NCI-H748 (cell line): Measurements from ENCODE around the gene IL18BP.
A peak's percentile ranks its signal among the peaks of the same experiment; 100 is the strongest.

Experiments used
- DNase-seq: peaks from one replicate; lab custom pipeline; 2025; ENCODE audit not compliant: unreplicated experiment; lab: John Stamatoyannopoulos, UW

IL18BP gene

DNA sequence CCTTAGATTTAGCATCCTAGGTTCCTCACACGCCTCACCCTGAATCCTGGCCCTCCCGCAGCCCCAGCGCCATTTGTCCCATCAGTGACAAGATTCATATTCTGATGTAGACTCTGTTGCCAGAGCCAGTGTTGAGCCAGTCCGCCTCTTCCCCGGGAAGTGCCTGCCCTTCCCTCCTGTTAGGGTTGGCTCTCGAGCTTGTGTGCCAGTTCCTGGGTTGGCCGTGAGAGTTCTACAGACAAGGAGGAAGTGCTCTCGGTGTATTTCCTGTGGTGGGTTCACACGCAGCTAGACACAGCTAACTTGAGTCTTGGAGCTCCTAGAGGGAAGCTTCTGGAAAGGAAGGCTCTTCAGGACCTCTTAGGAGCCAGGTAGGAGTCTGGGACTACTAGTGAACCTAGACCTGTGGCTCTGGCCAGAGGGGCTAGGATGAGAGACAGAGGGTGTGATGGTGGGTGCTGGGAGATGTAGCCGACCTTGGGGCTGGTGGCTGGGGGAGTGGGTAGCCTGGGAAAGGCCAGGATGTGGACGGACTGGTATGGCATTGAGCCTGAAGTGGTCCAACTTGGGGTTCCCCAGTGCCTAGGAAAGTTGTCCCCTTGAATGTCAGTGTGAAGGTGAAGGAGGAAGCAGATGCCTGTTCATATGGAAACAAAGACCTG is at the start of gene IL18BP:
Gene IL18BP (plus strand): TSS at position 261 of the 662 bp plus-strand sequence. CDS start 1,076 bp downstream, outside the sequence.
- DNase-seq, result no peak

DNA sequence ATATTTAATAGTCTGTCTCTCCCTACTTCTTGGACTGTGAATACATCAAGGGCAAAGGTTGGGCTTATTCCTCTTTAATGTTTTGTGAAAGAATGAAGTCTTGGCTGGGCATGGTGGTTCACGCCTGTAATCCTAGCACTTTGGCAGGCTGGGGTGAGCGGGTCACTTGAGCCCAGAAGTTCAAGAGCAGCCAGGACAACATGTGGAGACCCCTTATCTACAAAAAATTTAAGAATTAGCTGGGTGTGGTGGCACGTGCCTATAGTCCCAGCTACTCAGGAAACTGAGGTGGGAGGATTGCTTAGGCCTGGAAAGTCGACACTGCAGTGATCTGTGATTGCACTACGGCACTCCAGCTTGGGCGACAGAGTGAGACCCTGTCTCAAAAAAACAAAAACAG is 49.7 kb upstream of the IL18BP start:
- DNase-seq, result no peak

- DNase-seq, result no peak
Measured at GRCh38 chr11:71951741-71952310, 46.9 kb upstream of the IL18BP start.

DNA sequence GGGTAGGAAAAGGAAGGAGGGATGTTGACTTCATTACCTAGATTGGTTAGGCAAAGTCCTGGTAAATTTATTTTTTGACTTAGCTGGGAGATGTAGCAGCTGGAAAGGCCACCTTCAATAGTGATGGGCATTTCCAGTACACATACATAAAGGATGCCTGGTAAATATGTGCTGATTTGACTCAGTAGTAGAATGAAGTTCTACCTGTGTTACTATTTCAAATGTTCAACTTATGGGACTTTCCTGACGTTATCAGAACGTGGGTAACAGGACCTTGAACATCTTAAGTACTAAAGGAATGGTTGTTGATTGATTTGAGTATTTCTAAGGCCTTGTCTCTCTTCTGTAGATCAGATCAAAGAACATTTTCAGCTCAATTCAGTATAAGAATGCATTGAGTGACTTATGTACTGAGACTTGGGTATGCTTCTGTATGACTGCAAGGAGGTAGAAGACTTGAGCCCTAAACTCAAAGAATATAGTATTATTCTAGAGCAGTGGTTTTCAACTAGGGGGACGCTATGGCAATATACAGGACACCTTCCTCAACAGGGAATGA is 42.7 kb upstream of the IL18BP start:
- no peak for DNase-seq

DNA sequence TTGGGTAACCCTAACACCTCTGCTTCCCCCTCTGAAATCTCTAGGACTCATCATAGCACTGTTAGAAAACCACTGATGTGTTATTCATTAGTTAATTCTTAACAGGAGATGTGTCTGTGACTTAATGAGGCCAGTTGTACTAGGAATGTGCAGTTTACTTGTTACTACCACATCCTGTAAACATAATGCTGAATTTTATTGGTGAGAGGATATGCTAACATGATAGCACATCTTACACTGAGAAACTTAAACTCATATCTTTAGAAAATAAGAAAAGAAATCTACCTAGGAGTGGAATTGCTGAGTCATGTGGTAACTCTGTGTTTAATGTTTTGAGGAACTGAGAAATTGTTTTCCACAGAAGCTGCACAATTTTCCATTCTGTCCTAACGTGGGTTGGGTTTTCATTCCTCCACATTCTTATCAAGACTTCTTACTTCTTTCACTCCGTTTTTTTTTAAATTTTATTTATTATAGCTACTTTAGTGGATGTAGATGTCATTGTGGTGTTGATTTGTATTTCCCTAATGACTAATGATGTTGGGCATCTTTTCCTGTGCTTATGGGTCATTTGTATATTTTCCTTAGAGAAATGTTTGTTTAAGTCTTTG is 36.2 kb upstream of the IL18BP start:
- no peak for DNase-seq

GRCh38 chr11:71963468-71963867 is 35.2 kb upstream of the IL18BP start:
- no peak for DNase-seq

DNA sequence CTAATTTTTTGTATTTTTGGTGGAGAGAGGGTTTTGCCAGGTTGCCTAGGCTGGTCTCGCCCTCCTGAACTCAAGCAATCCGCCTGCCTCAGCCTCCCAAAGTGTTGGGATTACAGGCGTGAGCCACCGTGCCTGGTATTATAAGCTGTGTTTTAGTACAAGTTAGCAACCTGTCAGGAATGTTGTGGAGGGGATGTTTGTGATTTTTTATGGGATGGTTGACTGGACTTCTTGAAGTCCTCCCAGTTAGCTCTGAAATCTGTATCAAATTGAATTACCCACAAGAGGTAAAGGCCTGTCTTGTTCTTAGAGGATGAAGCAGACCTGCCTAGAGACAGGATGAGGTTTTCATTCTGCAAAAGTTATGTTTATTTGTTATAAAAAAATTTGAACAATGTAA is 34.1 kb upstream of the IL18BP start:
- no peak for DNase-seq

GRCh38 chr11:71971680-71972079 is 27.0 kb upstream of the IL18BP start:
- DNase-seq, result no peak

GRCh38 chr11:71976551-71976950 is 22.2 kb upstream of the IL18BP start:
- DNase-seq, result no peak

- no peak for DNase-seq
Measured at GRCh38 chr11:71977090-71977489, 21.6 kb upstream of the IL18BP start.

- peak; percentile 36 for DNase-seq
Measured at GRCh38 chr11:71977743-71978418, 20.8 kb upstream of the IL18BP start.

DNA sequence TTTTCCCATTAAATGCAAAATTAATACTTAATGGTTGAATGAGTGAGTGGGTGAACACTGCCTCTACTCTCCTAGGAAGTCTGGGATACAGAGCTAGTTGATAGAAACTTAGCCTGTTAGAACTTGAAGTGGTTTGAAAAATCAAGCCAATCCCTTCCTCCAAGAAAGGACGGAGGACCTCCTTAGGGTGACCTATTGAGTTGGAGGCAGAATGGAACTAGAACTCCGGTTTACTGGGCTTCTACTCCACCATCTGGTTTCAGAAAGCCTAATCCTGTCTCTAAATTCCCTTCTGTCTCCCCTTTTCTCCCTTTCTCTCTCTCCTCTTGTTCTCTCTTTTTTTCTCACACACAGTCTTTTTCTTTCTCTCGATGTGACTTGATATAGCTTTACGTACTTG is 19.6 kb upstream of the IL18BP start:
- no peak for DNase-seq

DNA sequence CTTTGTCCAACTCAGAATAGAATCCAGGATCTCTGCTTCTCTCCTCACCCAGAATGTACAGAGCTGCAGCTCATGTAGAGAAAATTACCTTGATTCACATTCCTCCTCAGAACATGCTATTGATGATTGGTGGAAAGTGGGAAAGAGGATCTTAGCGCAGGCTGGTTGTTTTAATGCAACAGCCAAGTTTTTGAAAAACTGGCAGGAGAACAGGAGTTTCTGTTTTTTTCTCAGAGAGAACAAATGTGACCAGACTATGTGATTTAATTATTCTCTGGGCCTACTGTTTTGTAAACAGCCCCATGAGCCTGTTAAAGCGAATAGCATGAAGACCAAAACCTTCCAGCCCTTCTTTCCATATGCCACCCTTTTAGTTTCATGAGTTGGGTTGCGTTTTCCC is 19.1 kb upstream of the IL18BP start:
- no peak for DNase-seq

GRCh38 chr11:71986131-71986530 is 12.6 kb upstream of the IL18BP start:
- no peak for DNase-seq

DNA sequence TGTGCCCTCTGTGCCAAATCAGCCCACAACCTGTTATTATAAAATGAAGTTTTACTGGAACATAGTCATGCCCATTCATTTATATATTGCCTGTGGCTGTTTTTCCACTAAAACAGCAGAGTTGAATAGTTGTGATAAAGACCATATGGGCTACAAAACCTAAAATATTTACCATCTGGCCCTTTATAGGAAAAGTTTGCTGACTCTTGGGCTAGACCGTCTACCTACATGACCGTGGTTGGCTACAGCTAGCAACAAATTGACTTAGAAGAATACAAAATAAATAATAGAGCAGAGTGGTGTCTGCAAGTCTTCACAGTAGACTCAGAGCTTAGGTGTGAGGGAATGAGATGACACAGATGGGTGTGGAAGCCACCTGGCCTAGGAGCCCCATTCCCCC is 11.2 kb upstream of the IL18BP start:
- DNase-seq, result no peak

GRCh38 chr11:71988050-71988449 is 10.7 kb upstream of the IL18BP start:
- DNase-seq, result no peak

- no peak for DNase-seq
Measured at GRCh38 chr11:71990701-71991100, 8.0 kb upstream of the IL18BP start.

GRCh38 chr11:71991494-71991893 is 7.2 kb upstream of the IL18BP start:
- DNase-seq, result no peak

GRCh38 chr11:71992136-71992730 is 6.5 kb upstream of the IL18BP start:
- no peak for DNase-seq

DNA sequence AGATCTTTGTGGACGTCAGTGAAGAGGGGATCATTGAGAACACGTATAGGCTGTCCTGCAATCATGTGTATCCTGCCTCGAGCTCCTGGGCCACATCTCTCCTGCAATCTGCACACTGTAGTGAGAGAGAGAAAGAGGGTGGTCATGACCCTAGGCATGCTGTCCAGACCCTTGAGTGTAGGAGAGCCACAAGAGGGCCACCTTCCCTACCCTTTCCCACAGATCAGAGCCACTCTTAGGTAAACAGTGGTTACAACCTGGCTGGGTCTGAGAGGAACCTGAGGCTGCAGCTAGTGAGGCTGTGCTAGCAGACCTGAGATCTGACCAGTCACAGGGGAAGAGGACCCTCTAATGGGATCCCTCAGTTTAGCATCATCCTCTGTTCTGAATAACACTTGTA is 3.9 kb upstream of the IL18BP start:
- no peak for DNase-seq

DNA sequence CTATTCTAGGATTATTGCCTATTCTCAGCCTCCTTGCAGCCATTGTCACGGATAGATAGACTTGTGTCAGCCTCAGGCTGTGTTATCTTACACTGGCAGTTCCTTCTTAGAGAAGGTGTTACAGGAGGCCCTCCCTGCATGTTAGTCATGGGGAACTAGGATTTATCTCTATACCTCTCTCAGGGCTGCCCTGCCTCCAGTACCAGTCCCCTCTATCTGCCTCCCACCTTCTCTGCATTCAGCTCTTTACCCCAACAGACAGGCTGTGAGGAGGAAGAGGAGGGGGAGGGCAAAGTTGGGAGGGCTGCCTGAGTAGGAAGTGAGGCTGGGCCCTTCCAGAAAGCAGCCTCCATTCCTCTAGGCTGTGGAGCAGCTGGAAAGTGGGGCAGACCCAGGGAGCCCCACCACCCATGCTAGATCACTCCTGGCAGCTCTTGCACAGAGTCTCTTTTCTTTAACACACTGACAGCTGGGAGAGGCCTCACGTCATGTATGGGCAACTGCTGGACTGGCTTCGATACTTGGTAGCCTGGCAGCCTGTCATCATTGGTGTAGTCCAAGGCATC is 2.9 kb upstream of the IL18BP start:
- DNase-seq, result no peak
